Common myeloid progenitor, CD34-positive (primary cell): ENCODE results near the gene DNAH12.

Experiments
- CTCF ChIA-PET: fragments of 350-600 bp; sonication (Branson Sonifier 250); formaldehyde crosslinking; loops from one replicate; lab custom pipeline; 2021; ENCODE audit warnings: antibody characterized with exemption; lab: Charles Lee
- POLR2A ChIA-PET: fragments of 350-600 bp; sonication (Branson Sonifier 250); formaldehyde crosslinking; loops from one replicate; lab custom pipeline; 2021; ENCODE audit warnings: antibody characterized with exemption; lab: Charles Lee
- DNase-seq, 3 donors: peaks; one replicate each; pipeline versions ENCODE4 v3.0.0 to v3.0.0-alpha.2; 2013
- H3K27ac ChIP-seq, 2 experiments: 1 replicate in 1 of 2; 2 replicates in 1 of 2; pipeline ENCODE4 v1.7.0; 2013; ENCODE audit warnings: inconsistent platforms in 2 of 2, low read length in 2 of 2, mild to moderate bottlenecking in 2 of 2, low read depth in 1 of 2, moderate library complexity in 1 of 2; ENCODE audit not compliant: severe bottlenecking in 2 of 2, insufficient read depth in 1 of 2, poor library complexity in 1 of 2
- H3K27me3 ChIP-seq, 5 experiments: replicated peaks in 2 of 5; 1 replicate in 3 of 5; 2 replicates in 2 of 5; pipeline versions ENCODE4 v1.6.1 to v1.7.0; 2013; ENCODE audit warnings: low read length in 4 of 5, mild to moderate bottlenecking in 2 of 5, moderate library complexity in 2 of 5, inconsistent platforms in 1 of 5; ENCODE audit not compliant: insufficient read depth in 5 of 5, control insufficient read depth in 4 of 5
- H3K36me3 ChIP-seq, 4 experiments: 1 replicate in 2 of 4; 2 replicates in 2 of 4; pipeline versions ENCODE4 v1.6.1 to v1.7.0; 2013; ENCODE audit warnings: low read length in 3 of 4, control low read depth in 1 of 4, mild to moderate bottlenecking in 1 of 4; ENCODE audit not compliant: control insufficient read depth in 4 of 4, insufficient read depth in 4 of 4
- H3K4me1 ChIP-seq, 4 experiments: 1 replicate in 3 of 4; 2 replicates in 1 of 4; pipeline versions ENCODE4 v1.6.1 to v1.7.1; 2013; ENCODE audit warnings: low read length in 3 of 4, mild to moderate bottlenecking in 3 of 4, control low read depth in 1 of 4, inconsistent platforms in 1 of 4, moderate library complexity in 1 of 4; ENCODE audit not compliant: control insufficient read depth in 4 of 4, insufficient read depth in 4 of 4; ENCODE audit errors: control extremely low read depth in 1 of 4
- H3K4me3 ChIP-seq, 7 experiments: 1 replicate in 4 of 7; 2 replicates in 3 of 7; pipeline versions ENCODE4 v1.5.1 to v1.7.0; 2013; ENCODE audit warnings: mild to moderate bottlenecking in 7 of 7, low read length in 6 of 7, moderate library complexity in 6 of 7, inconsistent platforms in 2 of 7, low read depth in 2 of 7, control low read depth in 1 of 7; ENCODE audit not compliant: insufficient read depth in 4 of 7, control insufficient read depth in 1 of 7; ENCODE audit errors: extremely low read depth in 1 of 7
- H3K9me3 ChIP-seq, 5 experiments: 1 replicate in 4 of 5; 2 replicates in 1 of 5; pipeline versions ENCODE4 v1.6.1 to v1.7.1; 2013; ENCODE audit warnings: low read length in 4 of 5, mild to moderate bottlenecking in 2 of 5, inconsistent platforms in 1 of 5, low read depth in 1 of 5, moderate library complexity in 1 of 5; ENCODE audit not compliant: control insufficient read depth in 4 of 5, insufficient read depth in 2 of 5; ENCODE audit errors: control extremely low read depth in 1 of 5
- WGBS: methylation state at CpG from one replicate; pipeline ENCODE4 v1.1.5; 2013; ENCODE audit not compliant: insufficient coverage; 5-methylcytosine and 5-hydroxymethylcytosine counted together

The DNAH12 gene

GRCh38 chr3:57279685-57280084 lies 264.5 kb downstream of the DNAH12 start:
- no peak overlapping the region for H3K27ac ChIP-seq
- no peak overlapping the region for H3K4me3 ChIP-seq
- POLR2A ChIA-PET = no interaction called here
- H3K4me1 ChIP-seq = peaks cover 0 to 12% (median 6%) of the 10 kb centered on the region in 4 experiments
- H3K36me3 ChIP-seq = peaks cover 0 to 9% (median 2%) of the 10 kb centered on the region in 4 experiments
- WGBS = 93% methylated on average over 5 of the region's 5 CpGs
- no peak for DNase-seq
- CTCF ChIA-PET = interaction anchor here (0.9 to 1.3 kb wide), 2 partner anchors 12 to 138 kb away, joined by 3 read pairs; partner anchors contain the start of gene ASB14
- H3K27me3 ChIP-seq = peaks cover 0 to 6% (median 0%) of the 10 kb centered on the region in 5 experiments
- H3K9me3 ChIP-seq = peaks cover 0 to 7% (median 3%) of the 10 kb centered on the region in 5 experiments

- Histone ChIP-seq H3K36me3 (peaks cover 0 to 10% (median 8%) of the 10 kb centered on the region in 4 experiments), H3K27me3 (peaks cover 0 to 3% (median 0%) of the 10 kb centered on the region in 5 experiments), H3K27ac (no peak overlapping the region), H3K4me1 (peaks cover 0 to 12% (median 6%) of the 10 kb centered on the region in 4 experiments), H3K4me3 (no peak overlapping the region), H3K9me3 (peaks cover 0 to 7% (median 3%) of the 10 kb centered on the region in 5 experiments)
- no peak for DNase-seq
- WGBS = 100% methylated on average over 1 of the region's 1 CpG
- POLR2A ChIA-PET = no interaction called here
- CTCF ChIA-PET = no interaction called here
Observed at GRCh38 chr3:57278237-57278636, 265.9 kb downstream of the DNAH12 start.

- Histone ChIP-seq H3K36me3 (peaks cover 4 to 27% (median 15%) of the 10 kb centered on the region in 4 experiments), H3K4me1 (no peaks in the 10 kb centered on the region), H3K9me3 (peaks cover 0 to 7% (median 3%) of the 10 kb centered on the region in 5 experiments), H3K27ac (no peak overlapping the region), H3K4me3 (no peak overlapping the region), H3K27me3 (no peaks in the 10 kb centered on the region)
- ChIA-PET CTCF (no interaction called here), POLR2A (no interaction called here)
- no peak for DNase-seq
- WGBS = no CpG with 5 or more reads among the region's 2 CpGs
Observed at GRCh38 chr3:57275393-57275792, 268.8 kb downstream of the DNAH12 start.

GRCh38 chr3:57274845-57275244 lies 269.3 kb downstream of the DNAH12 start:
- DNase-seq = peak in 2 of 3 donors; percentile 20
- Histone ChIP-seq H3K9me3 (peaks cover 0 to 4% (median 2%) of the 10 kb centered on the region in 5 experiments), H3K4me1 (no peaks in the 10 kb centered on the region), H3K27me3 (no peaks in the 10 kb centered on the region), H3K27ac (no peak overlapping the region), H3K4me3 (no peak overlapping the region), H3K36me3 (peaks cover 4 to 33% (median 17%) of the 10 kb centered on the region in 4 experiments)
- CTCF ChIA-PET = interaction anchor here (0.9 kb wide), 1 partner anchor 53 kb away, joined by 3 read pairs; no protein-coding TSS in a partner anchor
- 100% methylated on average over 5 of the region's 6 CpGs for WGBS
- POLR2A ChIA-PET = no interaction called here

- H3K27ac ChIP-seq = no peak overlapping the region
- CTCF ChIA-PET = no interaction called here
- no peak for DNase-seq
- H3K27me3 ChIP-seq = no peaks in the 10 kb centered on the region
- peaks cover 0 to 11% (median 3%) of the 10 kb centered on the region in 5 experiments for H3K9me3 ChIP-seq
- H3K4me1 ChIP-seq = no peaks in the 10 kb centered on the region
- WGBS = no CpG with 5 or more reads among the region's 1 CpG
- H3K4me3 ChIP-seq = no peak overlapping the region
- POLR2A ChIA-PET = no interaction called here
- peaks cover 22 to 83% (median 38%) of the 10 kb centered on the region in 4 experiments for H3K36me3 ChIP-seq
Observed at GRCh38 chr3:57268416-57268815, 275.7 kb downstream of the DNAH12 start.

- no peak for DNase-seq
- Histone ChIP-seq H3K4me3 (no peak overlapping the region), H3K4me1 (no peaks in the 10 kb centered on the region), H3K27me3 (no peaks in the 10 kb centered on the region), H3K36me3 (peaks cover 37 to 96% (median 49%) of the 10 kb centered on the region in 4 experiments), H3K9me3 (peaks cover 2 to 19% (median 5%) of the 10 kb centered on the region in 5 experiments), H3K27ac (no peak overlapping the region)
- POLR2A ChIA-PET = no interaction called here
- WGBS = no CpG with 5 or more reads among the region's 3 CpGs
- CTCF ChIA-PET = no interaction called here
Observed at GRCh38 chr3:57261929-57262328, 282.2 kb downstream of the DNAH12 start.

GRCh38 chr3:57261119-57261518 lies 283.0 kb downstream of the DNAH12 start:
- H3K4me1 ChIP-seq = no peaks in the 10 kb centered on the region
- 100% methylated on average over 1 of the region's 4 CpGs for WGBS
- H3K4me3 ChIP-seq = no peak overlapping the region
- POLR2A ChIA-PET = no interaction called here
- CTCF ChIA-PET = interaction anchor here (1.1 kb wide), 1 partner anchor 23 kb away, joined by 3 read pairs; no protein-coding TSS in a partner anchor
- peaks cover 31 to 91% (median 45%) of the 10 kb centered on the region in 4 experiments for H3K36me3 ChIP-seq
- no peak overlapping the region for H3K27ac ChIP-seq
- no peaks in the 10 kb centered on the region for H3K27me3 ChIP-seq
- H3K9me3 ChIP-seq = peaks cover 2 to 19% (median 5%) of the 10 kb centered on the region in 5 experiments
- DNase-seq = no peak
